Left hindlimb (tissue), 1 donor: Measurements from ENCODE around the gene MUSTN1.

Experiments
- DNase-seq: peaks from one replicate; pipeline ENCODE4 v3.0.0-alpha.2; 2018

MUSTN1 gene

DNA sequence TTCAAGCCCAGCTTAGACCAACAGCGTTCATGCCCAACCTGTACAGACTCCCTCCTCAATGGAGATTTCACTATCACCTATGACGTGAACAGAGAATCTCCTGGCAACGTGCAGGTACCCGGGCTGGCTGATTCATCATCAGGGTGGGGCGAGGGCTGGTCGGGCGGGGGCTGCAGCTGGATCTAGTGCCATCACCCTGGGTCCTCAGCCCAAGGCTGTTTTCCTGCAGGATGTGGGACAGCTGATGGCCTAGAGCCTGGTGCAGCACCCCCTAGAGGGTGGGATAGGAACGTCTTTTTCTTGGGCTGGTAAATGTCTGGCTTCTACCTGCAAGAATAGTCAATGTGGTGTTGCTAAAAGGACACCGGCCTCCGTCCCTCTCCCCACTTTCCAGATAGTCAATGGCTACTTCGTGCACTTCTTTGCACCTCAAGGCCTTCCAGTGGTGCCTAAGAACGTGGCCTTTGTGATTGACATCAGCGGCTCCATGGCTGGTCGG lies 35.8 kb downstream of the MUSTN1 start:
- DNase-seq, result no peak

DNA sequence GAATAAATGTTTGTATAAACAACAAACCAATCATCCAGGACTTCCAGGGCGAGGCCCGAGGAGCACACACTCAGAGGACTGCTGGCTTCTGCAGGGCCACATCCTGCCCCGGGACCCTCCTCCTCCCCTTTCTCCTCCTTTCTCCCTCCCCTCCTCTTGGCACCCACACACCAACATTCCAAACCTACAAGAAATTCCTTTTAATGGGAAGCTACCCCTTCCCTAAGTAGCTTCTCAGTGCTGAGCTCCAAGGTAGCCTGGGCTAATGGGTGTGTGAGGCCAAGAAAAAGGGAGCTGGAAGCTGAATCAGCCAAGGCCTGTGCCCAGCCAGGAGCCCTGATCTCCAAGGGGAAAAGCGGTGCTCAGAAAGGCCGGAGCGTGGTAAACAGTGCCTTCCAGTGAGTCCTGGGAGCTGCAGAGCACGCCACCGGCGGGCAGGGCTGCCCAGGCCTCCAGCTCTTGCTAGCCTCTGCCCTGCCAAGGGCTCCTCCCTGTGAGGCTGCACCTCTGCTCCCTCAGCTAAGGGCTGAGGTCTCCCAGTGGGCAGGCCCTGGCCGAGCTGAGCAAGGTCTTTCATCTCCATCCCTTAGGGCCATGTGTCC lies 36.3 kb downstream of the MUSTN1 start:
- no peak for DNase-seq

DNA sequence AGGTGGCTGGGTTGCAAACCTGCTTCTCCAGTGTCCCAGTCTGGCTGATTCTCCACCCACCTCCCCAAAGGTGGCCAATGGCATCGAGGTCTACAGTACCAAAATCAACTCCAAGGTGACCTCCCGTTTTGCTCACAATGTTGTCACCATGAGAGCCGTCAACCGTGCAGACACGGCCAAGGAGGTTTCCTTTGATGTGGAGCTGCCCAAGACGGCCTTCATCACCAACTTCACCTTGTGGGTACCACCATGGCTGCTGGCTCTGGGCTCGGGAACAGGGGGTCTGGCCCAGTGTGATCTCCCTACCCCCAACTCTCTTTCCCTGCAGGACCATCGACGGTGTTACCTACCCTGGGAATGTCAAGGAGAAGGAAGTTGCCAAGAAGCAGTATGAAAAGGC lies 38.4 kb downstream of the MUSTN1 start:
- no peak for DNase-seq

DNA sequence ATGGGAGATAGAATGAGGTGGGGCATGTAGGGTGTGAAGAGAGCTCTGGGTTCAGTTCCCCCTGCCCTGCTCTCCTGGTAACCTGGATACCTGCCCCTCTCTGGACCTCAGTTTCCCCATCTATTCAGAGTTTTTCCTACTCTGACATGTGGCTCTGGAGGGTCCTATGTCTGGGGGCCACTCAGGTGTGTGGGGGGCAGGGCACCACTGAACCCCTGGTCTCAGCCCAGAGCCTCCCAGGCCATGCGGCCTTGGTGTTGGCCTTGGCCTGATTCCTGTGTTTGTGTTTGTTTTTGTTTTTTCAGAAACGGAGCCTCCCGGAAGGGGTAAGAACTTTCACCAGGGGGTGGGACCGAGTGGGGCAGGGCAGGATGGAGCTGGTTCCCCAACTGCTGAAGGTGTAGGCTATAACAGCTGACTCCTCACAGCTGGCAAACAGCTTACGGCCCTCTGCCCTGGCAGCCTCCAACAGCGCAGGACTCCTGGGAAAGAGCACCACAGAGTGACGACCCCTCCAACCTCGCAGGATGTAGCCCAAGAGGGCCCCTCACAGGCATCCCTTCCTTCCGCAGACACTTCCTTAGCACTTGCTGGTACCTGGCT lies 39.4 kb downstream of the MUSTN1 start:
- DNase-seq, result no peak

DNA sequence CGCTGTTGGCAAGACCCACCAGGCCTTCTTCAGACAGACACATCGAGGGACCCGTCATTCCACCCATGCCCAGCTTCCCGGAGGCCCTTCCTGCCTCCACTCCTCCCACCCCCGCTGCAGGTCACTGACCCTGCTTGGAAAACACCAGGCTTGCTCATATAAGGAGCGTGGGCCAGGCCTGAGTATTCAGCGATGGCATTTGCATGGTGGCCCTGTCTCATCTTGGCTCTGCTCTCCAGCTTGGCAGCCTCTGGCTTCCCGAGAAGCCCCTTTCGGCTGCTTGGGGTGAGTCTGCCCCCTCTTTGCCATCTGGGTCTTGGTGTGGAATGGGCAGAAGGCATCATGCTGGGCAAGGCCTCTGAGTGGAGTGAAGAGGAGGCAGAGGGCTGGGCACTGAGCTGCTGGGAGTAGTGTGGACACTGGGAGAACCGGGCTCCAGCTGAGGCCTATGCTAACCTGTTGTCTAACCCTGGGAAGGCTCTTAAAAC lies 40.2 kb downstream of the MUSTN1 start, which contains the start of gene ITIH3:
Gene ITIH3, plus strand, starts transcription at position 185 of the 488 bp plus-strand sequence. Its CDS starts 8 bp downstream, at position 193.
- no peak for DNase-seq

DNA sequence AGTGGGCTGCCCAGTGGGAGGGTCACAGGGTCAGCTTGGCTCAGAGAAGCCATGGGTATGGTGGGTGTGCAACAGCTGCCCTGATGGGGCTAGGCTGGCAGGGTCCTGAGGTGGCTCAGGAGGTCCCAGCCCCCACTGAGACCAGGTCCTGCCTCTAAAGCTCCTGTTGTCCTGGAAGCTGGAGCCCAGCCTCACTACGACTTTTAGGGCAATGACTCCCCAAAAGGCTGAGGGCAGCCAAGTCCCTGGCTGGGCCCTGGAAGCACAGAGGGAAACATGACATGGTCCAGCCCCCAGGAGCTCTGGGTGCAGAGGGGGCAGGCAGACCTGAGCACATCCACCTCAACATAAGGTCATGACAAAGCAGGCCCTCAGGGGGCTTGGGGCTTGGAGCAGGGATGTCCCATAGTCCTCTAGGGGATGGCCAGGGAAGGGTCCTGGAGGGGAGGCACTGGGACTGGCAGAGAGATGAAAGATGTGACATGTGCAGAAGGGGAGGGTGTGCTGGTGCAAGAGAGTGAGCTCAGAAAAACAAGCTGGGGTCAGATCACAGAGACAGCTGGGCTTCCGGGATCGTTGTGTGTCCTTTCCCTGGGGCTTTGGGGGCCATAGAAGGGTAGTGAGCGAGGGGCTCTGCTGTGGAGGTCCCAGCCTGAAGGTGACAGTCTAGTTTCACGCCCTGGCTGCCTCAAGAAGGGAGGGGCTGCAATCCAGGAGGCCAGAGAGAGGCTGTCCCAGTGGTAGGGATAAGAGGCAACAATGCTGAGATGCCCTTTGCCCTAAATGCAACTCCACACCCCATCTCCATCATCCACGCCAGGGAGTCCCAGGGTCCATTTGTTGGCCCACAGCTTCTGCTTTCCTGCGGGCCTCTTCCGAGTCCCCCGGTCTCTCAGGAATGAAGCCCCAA lies 40.9 kb downstream of the MUSTN1 start:
- DNase-seq, result no peak

DNA sequence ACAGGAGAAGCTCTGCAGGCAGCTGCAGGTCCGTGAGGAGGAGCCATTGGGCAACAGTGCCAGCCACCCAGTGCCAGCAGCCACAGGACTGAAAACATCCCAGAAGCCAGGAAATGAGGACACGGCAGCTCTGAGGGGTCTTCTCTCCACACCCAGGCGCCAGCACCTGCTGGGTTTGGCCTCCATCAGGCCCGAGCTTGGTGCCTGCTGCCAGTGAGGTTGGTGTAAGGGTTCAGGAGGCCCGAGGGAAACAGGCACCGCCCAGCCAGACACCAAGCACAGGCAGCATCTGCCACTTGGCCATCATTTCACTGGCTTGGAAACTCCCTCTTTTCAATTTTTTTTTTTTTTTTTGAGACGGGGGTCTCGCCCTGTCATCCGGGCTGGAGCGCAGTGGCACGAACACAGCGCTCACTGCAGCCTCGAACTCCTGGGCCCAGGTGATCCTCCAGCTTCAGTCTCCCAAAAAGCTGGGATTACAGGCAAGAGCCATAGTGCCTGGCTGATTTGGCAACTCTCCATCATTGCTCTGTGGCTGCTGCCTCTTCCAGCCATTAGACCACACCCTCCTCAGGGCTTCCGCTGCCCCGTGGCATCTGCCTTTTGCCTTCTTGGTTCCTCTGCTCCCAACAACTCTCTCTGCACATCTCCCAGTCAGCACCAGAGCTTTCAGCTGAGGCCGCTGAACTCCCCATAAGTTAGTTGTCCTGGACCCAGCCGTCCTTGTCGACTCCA lies 41.7 kb downstream of the MUSTN1 start:
- no peak for DNase-seq

DNA sequence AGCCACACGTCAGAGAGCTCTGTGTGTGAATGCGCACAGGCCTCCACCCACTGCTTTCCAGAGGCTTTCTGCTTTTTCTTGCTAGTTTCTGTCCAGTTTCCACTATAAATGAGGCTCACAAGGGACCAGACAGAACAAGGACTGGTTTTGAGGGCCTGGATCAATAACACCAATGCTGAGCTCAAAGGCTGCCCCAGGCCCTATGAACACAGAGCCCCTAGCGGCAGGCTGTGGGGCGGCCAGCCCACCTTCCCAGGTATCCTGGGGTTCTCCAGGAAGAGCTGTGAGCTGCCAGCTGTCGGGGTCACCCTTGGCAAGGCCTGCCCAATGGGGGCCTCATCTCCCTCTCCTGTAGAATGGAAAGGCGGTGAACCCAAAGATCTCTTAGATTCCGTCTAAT lies 42.4 kb downstream of the MUSTN1 start:
- DNase-seq, result no peak

DNA sequence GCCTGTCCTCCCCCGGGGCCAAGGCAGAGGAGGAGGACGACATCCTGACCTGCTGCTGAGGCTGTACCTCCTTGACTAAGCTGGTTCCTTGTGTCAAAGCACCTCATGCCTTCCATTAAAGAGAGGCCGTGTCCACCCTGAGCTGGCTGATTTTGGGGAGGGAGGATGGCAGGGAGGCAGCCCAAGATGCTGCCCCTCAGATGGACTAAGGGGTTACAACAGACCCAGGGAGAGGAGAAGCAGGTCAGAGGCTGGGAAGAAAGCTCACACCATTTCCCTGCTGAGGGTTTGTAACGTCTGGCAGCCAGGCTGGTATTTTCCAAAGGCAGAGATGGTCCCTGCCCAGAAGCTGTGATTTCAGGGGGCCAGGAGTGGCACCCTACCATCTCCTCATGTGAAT lies 42.9 kb downstream of the MUSTN1 start:
- DNase-seq, result no peak

DNA sequence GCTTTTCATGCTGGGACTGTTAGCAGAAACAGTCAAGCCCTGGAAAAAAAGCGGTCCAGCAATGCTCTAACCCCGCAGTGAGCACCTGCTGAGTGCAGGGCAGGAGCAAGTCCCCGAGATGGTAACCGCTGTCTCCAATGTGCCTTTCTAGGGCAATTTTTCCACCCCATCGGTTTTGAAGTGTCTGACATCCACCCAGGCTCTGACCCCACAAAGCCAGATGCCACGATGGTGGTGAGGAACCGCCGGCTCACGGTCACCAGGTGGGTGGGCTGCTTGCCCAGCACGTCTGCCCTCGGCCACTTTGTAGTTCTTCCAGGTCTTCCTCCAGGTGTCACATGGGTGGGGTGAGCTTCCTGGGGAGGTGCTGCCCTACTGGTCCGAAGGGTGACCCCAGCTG lies 43.5 kb downstream of the MUSTN1 start:
- DNase-seq, result no peak

DNA sequence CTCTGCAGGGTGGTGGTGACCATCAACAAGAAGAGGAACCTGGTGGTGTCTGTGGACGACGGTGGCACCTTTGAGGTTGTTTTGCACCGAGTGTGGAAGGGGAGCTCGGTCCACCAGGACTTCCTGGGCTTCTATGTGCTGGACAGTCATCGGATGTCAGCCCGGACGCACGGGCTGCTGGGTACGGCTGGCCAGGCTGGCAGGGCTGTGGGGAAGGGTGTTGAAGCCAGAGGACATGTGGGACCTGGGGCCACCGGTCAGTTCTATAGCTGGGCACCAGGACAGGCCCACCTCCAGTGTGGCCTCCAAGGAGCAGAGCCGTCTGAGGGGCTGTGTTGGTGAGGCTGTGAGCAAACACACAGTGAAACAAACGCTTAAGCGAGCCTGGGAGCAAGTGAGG lies 44.1 kb downstream of the MUSTN1 start:
- DNase-seq, result no peak

DNA sequence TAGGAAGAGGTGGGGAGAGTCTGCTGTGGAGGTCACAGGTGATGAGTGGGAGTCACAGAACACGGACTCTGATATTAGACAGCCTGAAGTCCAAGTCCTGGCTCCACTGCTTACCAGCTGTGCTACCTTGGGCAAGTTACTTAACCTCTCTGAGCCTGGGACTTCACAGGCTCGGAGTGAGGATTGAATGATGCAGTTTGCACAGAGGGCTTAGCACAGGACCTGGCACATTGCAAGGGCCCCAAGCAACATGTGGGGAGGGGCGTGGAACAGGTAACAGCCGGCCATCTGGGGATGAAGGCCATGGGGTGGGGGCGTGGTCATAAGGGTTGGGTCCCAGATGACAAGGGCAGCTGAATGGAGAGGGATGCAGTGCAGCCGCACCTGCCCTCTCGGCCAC lies 44.5 kb downstream of the MUSTN1 start:
- no peak for DNase-seq

DNA sequence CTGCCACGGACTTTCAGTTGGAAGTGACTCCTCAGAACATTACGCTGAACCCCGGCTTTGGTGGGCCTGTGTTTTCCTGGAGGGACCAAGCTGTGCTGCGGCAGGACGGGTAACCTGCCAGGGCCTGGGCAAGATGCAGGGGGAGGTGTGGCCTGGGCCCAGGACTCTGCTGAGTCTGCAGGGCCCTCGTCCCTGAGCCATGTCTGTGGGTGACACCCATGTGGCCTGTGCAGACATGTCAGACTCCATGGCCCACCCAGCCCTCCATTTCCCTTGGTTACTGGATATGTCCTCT lies 45.1 kb downstream of the MUSTN1 start:
- no peak for DNase-seq

DNA sequence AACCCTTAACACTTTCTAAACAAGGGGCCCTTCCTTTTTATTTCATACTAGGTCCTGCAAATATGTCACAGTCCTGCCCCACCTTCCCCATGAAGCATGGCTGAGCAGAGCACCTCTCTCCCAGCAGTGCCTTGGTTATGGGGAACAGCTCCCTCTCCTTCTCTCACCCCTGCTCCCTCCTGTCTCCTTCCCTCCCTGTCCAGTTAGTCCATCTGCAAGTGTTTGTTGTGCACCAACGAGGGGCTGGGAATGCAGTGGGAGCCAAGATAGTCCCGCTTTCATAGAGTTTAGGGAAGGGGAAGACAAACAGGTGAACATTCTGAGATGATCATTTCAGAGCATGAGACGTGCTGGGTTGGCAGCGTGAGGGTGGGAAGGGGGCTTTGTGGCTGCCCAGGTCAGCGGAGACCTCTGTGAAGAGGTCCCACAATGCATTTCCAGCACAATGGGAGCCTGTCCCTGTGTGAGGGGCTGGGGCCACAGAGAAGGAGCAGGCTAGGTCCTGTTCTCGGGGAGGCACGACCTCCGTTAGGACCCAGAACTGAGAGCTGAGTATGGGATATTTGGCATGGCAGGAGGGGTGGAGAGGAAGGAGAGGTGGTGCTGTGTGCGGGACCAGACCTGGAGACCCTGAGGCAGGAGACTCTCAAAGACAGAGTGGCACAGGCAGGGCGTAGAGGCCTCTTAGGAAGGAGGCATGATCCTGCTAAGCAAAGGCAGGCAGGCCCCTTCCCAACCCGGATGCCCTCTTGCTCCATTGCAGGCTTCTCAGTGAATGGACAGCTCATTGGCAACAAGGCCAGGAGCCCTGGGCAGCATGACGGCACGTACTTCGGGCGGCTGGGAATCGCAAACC lies 45.7 kb downstream of the MUSTN1 start:
- no peak for DNase-seq

DNA sequence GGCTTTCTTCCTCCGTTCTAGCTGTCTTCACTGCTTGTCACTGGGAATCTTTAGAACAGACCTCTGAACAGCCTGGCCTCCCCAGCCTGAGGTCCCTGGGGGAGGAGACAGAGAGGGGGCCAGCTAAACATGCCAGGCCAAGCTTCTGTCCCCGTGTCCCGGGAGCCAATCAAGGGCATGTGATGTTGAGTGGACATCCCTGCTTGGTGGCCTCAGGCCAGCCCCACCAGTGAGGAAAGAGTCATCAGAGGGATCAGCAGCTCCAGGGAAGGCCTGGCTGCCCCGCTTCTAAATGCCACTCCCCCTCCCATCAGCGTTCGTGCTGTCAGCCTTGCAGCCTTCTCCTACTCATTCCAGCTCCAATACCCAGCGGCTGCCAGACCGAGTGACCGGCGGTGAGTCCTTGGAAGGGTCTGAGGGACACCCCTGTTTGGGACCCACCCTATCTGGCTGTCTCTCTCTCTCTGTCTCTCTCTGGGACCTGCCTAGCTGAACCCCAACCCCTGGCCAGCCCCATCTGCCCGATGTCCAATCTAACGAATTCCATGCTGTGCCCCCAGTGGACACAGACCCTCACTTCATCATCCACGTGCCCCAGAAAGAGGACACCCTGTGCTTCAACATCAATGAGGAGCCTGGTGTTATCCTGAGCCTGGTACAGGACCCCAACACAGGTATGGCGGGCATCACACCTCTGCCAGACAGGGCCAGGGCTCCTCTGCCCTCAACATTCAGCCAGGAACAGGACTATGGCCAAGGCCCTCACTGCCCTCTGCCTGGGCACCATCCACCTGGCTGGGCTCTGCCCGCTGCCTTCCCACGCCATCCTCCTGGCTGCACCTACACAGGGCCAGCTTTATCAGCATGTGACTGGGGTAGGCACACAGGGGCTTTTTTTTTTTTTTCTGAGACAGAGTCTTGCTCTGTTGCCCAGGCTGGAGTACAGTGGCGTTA lies 46.9 kb downstream of the MUSTN1 start:
- DNase-seq, result no peak

DNA sequence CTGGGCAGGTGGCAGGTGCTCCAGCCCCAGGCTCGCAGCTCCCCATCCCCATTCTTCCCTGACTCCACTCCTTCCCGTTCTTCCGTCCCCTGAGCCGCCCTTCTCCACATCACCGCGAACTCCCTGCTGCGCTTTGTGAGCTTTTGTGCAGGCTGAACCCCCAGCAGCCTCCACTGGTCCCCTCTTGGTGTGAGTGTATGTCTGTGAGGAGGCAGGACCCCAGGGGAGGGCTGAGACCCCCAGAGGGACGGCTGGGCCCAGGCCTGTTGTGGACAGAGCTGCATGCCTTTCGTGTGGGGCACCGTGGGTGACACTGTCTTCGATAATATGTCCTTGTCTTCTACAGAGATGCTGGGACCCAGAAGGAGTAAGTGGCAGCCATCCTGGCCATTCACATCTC lies 47.6 kb downstream of the MUSTN1 start:
- DNase-seq, result no peak

DNA sequence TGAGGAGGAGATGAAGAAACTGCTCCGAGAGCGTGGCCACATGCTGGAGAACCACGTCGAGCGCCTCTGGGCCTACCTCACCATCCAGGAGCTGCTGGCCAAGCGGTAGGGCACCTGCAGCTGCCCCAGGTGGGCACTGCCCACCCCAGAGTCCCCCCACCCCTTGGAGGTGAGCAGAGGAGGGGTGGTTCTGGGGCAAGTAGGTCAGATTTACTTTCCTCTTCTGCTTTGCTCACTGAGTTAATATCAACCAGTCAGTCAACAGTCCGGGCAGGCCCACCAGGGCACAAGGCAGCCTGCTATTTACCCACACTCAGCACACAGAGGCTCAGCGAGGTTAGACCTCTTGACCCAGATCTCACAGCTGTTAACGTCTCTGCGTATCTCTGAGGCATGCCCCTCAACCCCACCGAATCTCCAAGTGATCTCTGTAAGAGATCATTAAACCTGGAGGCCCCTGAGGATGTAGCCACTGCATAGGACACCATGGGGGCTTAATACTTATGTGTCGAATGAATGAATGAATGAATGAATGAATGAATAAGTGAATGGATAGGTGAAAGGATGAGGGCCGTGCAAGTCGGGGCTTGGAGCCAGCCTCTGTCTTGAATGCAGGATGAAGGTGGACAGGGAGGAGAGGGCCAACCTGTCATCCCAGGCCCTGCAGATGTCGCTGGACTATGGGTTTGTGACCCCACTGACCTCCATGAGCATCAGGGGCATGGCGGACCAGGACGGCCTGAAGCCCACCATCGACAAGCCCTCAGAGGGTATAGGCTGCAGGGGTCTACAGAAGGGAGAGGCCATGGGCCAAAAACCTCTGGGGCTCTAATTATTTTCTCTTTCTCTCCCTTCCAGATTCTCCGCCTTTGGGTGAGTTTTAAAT lies 48.2 kb downstream of the MUSTN1 start:
- no peak for DNase-seq

DNA sequence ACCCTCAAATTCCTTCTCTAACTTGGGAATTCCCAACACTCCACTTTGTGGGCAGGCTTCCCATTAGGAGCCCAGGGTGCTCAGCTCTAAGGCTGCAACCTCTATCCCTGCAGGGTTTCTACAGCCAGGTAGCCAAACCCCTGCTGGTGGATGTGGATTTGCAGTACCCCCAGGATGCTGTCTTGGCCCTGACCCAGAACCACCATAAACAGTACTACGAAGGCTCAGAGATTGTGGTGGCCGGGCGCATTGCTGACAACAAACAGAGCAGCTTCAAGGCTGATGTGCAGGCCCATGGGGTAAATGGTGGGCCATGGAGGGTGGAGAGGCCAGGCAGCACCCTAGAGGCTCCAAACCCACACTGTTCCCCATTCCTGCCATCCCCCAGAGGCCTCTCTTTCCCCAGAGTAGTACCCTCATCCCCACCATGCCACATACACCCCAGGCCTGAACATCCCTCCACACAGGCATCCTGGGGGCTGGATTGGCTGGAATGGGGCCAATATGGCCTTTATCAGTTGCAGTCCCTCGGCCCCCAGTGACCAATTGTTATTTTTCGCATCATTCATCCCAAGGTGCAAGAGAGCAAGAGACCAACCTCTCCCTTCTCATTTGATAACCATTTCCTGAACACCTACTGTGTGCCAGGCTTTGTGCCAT lies 49.8 kb downstream of the MUSTN1 start:
- no peak for DNase-seq

DNA sequence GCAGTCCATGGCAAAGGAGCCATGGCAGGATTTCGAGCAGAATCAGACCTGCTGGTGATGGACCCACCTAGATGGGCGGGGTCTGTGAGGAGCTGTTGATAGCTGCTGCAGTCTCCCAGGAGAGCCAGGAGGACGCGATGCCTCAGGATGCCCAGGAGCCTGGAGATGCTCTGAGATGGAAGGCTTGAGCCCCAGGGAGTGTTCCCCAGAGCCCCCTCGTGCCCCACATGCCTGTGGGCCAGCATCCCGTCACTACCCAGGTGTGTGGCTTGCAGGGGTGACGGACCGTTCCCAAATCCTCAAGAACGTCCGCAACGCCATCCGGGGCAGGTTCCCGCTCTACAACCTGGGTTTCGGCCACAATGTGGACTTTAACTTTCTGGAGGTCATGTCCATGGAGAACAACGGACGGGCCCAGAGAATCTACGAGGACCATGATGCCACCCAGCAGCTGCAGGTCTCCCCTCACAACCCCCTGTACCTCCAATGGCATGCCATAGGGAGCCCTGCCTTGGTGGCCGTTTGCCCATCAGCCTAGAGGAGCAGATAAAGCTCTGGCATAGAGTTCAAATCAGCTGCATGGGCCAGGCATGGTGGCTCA lies 50.7 kb downstream of the MUSTN1 start:
- no peak for DNase-seq
